Activated CD4-positive, alpha-beta T cell treated with anti-CD3 and anti-CD28 coated beads, Interleukin-2, Interleukin-6, amounts not matched to agents 100 ng/mL and 50 ng/mL, durations not matched to agents 16 hours and 8 hours (primary cell): Measurements from ENCODE around the gene FASTK.

Experiments
- DNase-seq: peaks from one replicate; pipeline ENCODE4 v3.0.0-alpha.2; 2020

The FASTK gene, protein sequence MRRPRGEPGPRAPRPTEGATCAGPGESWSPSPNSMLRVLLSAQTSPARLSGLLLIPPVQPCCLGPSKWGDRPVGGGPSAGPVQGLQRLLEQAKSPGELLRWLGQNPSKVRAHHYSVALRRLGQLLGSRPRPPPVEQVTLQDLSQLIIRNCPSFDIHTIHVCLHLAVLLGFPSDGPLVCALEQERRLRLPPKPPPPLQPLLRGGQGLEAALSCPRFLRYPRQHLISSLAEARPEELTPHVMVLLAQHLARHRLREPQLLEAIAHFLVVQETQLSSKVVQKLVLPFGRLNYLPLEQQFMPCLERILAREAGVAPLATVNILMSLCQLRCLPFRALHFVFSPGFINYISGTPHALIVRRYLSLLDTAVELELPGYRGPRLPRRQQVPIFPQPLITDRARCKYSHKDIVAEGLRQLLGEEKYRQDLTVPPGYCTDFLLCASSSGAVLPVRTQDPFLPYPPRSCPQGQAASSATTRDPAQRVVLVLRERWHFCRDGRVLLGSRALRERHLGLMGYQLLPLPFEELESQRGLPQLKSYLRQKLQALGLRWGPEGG

DNA sequence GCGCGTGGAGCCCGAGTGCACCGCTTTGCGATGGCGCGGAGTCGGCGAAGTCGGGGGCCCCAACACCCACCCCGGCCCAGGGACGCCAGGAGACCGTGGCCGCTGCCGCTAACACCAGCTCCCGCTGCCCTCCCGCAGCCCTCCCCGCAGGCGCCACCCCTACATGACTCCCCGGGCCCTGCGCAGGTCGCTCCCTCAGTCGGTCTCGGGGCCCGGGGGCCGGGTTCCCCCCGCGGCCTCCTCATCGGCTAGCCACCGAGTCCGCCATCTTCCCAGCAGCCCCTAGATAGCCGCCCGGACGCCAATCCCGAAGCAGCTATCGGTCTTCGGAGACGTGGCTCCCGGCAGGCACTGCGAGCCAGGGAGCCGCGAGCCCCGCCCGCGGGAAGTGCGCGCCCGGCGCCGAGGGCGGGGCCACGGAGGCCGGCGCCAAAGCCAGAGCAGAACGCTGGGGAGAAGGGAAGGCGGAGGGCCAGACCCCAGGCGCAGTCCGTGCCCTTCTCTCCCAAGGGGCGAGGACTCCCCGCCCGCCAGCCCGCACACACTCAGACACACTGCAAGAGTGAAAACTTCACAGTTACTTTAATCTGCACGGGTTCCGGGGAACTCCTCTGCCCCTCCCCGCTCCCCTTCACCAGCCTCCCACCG is at the start of gene FASTK:
Gene FASTK (minus strand): TSS at position 288 of the 648 bp plus-strand sequence. CDS start 43 bp downstream, at position 245.
- DNase-seq = peak; percentile 94

DNA sequence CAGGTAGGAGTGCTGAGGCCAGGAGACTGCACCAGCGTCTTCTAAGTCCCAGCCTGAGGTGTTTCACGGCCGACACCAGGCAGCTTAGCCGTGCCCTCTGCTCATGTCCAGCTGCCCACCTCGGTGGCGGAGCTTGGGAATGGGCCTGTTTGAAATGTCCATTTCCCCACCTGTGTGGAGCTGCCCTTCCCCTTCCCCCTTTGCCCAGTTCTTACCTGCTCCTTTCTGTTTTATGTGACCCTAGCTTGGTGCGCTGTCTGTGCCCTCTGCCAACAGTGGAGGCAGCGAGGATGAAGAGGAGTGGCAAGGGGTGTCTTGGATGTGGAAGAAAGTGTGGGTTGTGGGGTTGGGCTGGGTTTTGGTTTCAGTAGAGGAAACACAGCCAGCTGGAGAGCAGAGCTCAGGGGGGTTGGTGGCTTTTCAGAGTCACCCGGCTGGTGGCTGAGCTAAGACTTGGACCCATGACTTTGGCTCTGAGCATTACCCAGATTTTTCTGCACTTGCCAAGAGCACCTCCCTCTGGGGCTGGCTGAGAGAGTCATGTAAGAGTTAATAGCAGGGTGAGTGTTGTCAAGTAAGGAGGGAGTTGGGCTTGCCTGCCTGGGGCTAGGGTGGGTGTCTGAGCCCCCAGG is 49.5 kb upstream of the FASTK start:
- DNase-seq = no peak

DNA sequence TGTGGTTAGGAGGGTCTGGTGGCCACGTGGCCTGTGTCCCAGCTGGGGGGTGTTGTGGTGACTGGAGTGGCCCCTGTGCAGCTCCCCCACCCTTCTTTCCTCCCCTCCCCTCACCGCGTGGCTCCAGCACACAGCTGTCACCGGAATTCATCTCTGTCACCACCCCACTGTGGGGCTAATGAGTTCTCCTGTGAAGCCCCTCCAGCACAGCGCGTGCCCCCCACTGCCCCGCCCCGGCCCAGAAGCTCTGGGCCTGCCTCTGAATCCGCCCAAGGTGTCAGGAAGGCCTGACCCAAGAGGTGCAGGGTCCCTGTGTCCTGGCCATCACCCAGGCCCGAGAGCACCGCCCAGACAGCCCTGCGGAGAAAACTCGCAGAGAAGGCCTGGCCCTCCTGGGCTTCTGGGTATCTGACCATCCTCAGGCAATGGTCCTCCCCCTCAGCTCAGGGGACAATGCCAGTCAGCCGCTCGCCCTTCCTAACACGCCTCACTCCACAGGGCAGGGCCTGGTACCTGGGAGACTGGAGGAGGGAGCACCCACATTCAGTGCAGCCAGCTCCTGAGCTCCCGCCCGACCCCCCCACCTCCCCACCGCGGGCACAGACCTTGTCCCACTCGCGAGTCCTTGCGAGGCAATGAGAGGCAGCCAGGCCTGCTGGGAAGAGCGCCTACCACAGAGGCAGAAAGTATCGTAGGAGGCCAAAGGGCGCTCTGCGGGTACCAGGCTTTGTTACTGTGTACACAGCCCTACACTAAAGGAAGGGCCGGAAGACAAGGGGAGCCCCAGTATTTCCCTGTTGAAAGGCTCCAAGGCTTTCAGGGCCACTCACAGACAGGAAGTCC is 48.7 kb upstream of the FASTK start:
- no peak for DNase-seq

DNA sequence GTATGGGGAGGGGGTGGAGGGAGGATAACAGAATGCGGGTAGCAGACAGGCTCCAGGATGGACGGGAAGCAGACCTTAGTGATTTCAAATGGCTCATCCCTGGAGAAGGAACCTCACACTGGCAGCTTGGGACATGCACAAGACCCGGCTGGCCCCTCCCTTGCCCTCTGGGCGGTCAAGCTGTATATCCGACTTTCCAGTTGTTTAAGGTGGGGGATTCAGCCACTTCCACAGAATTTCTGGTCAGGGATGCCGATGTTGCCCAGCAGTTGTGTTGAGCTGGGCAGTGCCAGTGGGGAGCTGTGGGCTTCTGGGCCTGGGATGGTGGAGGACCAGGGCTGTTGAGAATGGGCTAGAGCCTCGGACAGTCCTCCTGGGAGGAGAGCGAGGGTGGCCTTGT is 48.1 kb upstream of the FASTK start:
- DNase-seq = no peak

DNA sequence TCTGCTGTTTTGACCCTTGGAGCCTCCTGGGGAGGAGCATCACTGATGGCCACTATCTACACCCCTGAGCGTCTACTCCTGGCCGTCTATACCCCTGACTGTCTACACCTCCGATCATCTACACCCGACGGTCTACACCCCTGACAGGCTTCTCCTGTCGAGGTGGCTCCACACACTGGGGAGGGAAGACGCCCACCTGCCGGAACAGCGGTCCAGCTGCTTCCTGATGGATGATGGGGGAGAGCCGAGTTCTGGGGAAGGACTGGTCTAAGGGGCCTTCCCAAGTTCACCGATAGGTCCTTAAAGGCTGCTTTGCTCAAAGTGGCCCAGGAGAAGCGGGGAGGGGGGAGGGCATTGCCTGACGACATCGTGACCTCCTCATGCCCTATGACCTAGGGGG is 47.5 kb upstream of the FASTK start:
- no peak for DNase-seq

DNA sequence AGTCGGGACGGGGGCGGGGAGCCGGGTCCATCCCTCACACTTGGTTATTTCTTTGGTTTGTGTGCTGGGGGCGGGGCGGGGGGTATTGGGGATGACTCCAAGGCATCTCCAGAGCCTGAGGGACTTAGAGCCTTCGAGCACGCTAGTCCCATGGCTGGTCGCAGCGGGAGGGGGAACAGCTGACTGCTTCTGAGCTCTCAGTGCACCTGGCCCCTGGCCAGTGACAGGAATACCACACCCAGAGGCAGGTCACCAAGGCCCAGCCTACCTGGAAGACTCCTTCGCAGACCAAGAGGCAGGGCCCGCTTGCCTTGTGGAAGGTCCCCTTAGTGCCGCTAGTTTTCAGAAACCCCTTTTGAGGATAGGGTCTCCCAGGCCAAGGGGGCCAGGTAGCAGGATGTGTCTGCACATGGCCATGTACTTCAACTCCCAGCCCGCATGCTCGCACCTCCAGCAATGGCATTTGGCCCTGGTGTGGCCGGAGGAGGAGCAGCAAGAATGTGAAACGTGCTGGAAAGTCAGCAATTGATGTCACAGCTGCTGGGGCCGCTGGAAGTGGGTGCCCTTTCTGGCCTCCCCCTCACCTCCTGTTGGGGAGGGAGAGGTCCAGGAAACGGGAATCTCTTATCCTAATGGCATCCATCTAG is 46.0 kb upstream of the FASTK start:
- DNase-seq = no peak

DNA sequence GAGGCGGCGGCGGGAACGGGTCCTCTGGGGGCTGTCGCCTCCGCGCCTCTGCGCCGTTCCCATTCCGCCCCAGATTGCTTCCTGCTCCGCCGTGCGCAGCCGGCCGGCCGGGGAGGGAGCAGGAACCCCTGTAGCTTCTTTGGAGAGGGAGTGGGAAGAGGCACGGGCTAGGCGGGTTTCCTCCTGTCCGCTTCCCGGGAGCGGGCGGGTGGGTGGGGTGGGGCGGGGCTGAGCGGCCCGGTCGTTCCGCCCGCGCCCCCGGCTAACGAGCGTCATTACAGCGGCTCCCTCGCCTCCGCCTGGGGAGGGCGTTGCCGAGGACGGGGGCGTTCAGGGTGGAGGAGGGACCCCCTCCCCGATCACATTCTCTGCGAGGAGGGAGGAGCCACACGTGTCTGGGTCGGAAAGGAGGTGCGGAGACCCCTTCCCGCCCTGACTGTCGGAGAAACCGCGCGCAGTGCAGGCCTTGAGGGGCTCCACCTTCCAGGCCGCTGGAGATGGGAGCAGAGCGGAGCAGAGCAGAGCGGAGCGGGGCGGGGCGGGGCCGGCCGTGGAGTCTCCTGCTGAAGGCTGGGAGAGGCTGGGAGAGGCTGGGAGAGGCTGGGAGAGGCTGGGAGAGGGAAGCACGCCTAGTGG is 45.4 kb upstream of the FASTK start:
- no peak for DNase-seq

DNA sequence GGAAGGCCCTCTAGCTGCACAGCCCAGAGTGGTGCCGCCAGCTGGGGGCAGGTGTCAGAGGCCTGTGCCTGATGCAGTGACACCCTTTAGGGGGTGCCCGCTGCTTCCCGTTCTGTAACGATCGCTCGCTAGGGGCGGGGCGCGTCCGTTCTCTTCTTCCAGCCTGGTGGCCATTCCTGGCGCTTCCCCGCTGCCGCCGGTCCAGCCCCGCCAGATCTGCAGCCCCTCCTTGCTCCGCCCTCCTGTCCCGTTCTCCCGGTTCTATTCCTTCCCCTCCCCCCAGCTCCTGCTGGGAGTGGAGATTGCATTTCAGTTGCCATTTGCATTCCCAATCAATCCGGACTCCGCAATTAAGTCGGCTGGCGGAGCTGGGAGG is 44.8 kb upstream of the FASTK start:
- DNase-seq = no peak

DNA sequence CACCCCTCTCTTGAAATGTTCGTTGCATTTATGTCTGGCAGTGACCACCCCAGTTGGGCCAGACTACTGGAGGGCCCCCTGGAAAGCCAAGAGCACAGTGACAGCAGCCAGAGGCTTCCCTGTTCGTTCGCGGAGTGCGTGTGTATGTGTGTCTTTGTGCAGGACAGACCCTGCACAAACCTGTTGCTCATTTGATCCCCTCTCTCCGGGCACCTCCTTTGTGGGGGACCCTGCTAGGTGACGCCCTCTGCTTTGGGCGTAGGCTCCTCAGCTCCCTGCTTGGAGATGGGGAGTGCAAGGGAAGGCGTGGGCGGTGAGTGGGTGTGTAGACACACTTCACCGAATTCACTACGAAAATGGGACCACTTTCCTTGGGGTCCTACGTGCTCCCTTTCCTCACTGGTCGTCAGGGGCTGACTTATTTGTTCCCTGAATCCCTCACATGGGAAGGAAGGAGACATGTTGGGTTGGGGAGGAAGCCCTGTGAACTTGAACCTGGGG is 44.3 kb upstream of the FASTK start:
- DNase-seq = no peak

DNA sequence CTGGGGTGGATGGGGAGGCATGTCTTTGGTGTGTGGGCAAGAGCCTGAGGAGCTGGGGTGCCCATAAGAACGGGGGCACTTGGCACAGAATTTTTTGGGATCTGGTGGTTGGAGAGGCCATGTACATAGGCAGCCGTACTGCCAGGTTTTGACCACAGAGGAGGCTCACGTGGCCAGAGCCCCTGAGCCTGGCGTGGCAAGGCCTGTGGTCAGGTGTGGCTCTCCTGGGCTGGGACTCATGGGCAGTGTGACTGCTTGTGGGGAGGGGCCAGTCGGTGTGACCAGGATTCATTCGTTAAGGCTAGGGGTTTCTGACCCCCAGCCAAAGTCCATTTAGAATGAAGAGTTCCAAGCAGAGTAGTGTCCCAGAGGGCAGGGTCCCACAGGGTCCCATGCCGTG is 43.9 kb upstream of the FASTK start:
- no peak for DNase-seq

DNA sequence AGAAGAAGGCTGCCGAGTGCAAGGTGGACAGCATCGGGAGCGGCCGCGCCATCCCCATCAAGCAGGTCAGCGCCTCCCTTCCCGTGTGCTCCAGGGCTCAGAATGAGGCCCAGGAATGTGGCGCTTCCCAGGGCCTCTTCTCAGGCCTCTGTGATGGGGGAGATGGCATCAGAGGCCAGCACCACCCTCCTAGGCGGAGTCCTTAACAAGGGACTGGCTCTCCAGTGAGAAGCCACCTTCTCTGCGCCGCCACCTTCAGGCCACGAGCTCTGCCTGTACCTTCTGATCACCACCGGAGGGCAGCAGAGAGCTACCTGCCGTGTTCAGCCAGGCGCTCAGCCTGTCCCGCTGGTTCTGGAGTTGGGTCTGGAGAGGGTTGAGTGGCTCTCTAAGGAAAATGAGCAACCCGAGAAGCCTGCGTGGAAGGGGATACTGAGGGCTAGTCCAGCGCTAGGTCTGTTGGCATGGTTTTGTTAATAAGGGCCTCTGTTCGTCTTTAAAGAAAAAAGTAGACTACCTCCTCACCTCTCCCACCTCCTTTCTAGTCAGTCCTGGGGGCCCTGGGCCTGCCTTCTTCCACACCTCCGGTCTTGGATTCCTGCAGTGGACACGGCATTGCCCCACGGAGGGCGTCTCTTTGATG is 43.3 kb upstream of the FASTK start:
- DNase-seq = peak; percentile 89

DNA sequence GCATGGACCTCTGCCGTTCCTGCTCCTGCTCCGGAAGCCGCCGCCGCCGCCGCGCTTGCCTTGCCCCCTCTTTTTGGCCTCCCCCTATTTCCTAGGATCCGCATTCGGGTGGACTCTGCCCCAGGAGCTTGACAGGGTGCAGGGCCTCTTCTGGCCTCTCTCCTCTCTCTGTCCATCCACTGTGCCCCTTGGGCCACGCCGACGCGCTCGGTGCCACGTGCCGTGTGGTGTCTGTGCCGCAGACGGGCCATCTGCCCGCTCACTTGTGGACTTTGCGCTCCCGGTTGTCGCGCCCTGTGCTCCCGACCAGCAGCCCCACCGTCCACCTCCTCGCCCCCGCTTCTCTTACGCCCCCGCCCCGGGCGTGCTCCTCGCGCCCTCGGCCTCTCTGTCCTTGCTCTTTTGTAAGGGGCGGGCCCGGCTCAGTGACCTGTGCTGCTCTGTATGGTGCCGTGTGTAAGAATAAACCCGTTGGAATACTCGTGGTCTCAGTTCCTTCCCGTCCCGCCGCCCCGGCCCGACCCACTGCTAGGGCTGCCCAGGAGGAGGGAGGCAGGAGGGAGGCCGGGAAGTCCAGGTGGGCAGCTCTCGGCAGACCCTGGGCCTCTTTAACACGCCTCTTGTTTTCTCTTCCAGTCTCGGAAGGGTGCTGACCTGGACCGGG is 42.7 kb upstream of the FASTK start:
- DNase-seq = no peak

DNA sequence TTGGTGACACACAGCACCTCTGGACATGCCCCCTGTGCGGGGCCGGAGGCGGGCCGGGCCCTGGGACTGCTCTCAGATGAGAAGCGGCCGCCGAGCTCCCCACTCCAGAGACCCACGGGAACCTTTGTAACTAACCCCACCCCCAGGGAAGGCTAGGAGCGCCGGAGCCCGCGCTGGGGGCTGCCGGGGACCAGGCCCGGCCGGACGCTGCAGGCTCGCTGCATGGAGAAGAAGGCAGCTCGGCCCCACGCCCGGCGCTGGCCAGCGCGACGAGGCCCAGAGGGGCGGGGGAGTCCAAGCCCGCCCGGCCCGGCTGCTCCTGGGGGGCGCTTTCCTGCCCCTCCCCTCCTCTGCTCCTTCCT is 42.2 kb upstream of the FASTK start:
- DNase-seq = no peak

DNA sequence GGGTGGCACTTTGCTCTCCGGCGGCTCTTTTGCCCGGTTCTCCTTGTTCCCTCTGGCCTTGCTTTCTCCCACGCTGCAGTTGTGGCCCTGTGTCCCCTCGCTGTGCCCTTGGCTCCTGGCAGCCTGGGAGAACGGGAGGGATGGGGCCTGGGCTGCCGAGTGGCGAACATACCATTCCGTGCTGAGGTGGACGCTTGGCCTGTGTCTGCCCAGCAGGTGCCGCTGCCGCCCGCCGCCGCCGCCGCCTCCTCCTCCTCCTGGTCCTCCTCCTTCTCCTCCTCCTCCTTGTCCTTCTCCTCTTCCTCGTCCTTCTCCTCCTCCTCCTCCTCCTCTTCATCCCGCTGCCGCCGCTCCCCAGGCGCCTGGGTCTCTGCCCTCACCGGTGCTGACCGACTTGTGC is 41.7 kb upstream of the FASTK start:
- DNase-seq = no peak

DNA sequence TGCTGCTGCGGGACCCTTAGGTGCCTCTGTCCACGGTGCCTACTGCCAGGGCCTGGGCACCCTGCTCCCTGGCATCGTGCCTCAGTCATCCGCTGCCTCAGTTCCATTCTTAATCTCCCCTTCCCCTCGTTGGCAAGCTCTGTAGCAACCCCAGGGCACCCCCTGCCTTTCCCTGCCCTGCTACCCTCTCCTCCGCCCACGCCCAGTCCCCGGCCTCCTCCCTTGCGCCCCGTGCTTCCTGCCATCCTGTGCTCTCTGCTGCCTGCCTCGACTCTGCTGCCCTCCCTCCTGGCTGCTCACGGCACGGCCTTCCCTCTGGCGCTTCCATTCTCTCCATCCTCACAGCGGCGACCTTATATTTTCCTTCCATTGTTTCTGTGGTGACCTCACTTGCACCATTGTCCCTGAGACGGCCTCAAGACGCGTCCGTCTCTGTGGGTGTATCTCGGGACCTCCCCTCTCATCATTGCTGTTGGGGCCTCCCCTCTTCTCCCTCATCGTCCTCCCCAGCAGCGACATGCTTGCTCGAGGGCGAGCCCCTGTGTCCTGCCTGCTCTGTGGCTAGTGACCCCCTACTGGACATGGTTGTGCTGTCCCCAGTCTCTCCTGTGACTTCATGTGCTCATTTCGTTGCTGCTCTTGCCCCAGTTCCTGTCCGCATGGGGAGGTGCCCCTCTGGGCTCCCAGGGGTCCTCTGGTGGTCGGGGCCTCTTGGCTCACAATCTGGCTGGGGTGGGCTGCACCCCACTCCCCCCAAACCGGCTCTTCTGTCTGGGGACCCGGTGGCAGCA is 41.0 kb upstream of the FASTK start:
- no peak for DNase-seq

DNA sequence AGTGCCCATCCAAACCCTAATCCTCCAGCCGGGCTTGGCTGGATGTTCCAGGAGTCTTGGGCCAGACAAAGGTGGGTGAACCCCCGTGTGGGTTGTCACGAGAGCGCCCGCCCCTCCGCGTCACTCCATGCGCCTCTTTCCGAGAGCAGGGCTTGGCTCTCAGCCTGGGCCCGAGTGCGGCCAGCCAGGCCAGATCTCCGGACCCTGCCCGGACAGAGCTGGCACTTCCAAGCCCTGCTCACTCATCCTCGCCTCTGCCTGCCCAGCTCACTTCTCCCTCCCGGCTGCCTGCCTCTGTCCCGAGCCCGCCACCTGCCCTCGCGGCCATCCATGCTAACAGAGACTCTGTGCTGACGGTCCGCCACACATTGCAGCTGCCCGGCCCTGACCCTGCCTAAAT is 40.3 kb upstream of the FASTK start:
- no peak for DNase-seq

DNA sequence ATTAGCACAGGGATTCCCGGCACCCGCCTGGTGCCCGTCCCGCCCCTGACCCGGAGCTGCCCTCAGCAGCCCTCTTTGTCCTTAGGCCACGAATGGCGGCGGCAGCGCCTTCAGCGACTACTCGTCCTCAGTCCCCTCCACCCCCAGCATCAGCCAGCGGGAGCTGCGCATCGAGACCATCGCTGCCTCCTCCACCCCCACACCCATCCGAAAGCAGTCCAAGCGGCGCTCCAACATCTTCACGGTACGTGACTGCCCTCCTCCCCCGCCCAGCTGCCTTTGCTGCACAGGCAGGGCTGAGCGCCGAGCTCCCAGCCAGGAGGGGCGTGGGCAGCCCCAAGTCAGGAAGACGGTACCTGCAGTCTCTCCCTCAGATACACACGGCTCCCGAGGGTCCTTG is 39.3 kb upstream of the FASTK start:
- DNase-seq = no peak

DNA sequence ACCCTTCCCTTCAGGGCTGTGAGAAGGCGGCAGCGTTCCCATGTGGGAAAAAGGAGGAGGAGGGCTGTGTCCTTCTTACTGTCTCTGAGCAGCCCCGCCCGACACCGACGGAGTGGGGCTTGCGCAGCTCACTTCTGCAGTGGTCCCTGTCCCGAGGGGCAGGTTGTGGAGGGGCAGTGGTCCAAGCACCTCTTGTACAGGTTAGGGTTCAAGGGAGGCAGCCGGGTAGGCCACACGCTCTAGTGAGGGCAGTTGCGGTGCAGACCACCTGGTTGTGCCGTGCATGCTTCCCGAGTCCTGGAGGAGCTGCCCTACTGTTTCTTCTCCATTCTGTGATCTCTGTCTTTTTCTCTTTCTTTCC is 38.4 kb upstream of the FASTK start:
- DNase-seq = no peak

DNA sequence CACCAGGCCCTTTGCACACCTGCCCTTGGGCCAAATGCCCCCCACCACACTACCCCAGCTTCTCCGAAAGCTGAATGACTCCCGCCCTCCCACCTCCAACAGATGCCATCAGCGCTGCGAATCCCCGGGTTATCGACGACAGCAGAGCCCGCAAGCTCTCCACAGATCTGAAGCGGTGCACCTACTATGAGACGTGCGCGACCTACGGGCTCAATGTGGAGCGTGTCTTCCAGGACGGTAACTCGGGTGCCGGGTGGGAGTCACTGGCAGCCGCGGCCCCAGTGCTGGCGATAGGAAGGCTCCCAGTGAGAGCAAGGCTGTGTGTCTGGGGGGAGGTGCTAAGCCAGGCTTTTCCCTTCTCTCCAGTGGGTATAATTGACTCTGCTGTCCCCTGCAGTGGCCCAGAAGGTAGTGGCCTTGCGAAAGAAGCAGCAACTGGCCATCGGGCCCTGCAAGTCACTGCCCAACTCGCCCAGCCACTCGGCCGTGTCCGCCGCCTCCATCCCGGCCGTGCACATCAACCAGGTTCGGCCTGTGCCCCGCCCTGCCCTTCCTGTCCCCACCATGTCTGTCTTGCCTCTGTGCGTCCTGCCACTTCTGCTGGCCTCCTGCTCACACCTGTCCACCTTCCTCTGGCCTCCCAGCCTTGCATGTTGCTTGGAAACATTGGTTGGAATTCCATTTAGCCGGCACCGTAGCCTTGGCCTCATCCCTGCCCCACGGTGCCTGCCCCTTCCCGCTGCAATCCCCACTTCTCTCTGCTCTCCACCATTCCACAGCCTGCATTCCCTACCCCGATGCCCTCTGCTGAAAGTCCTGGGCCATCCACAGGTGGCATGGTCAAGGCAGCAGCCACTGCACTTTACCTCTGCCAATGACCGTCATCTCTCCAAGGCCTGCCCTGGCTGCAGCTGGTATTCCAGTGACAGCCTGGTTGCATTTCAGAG is 37.8 kb upstream of the FASTK start:
- no peak for DNase-seq
